Pons (tissue), 1 donor: Measurements from ENCODE around the gene GPD1L.
A peak's percentile ranks its signal among the peaks of the same experiment; 100 is the strongest.
"Not testable (repeated sequence)": the region's sequence is repeated elsewhere in the genome, so short reads cannot be mapped to it uniquely, and the experiment has no call there.

Source experiments
- DNase-seq: peaks from one replicate; pipeline ENCODE4 v3.0.0-alpha.2; 2016; ENCODE audit warnings: low spot score

The GPD1L gene

DNA sequence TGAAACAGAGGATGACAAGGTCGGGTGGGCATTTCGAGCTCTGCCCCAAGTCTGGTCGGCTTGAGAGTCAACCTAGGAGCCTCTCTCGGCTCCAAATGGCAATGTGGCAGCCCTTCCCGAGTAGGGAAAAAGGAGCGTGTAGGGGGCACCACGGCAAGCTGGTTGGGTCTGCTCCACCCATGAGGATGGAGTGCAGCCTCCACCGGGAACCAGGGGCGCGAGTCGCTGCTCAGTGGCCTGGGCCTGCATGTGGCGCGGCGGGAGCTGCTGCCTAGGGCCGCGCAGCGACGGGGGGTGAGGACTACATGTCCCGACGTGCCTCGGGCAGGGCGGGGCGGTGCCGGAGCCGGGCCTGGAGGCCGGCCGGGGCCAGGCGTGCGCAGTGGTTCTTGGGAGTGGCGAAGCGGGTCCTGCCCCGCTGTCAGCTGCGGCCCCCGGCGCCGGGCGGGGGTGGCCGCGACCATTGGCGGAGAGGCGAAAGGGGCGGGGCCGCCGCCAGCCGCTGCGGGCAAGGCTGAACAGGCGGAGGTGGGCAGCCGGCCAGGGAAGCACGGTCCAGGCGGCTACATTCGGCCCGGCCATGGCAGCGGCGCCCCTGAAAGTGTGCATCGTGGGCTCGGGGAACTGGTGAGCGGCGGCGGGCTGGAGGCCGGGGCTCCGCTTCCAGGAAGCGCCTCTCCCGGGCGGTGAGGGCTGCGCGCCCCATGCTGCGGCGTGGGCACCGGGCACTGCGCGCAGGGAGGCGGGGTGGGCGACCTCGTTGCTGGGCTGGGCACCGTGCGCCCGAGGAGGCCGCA is at the start of gene GPD1L:
Gene GPD1L (plus strand): TSS at position 489 of the 797 bp plus-strand sequence. CDS start 92 bp downstream, at position 581.
- DNase-seq: peak; percentile 97

GRCh38 chr3:32058465-32058864 is 48.0 kb upstream of the GPD1L start:
- DNase-seq: not testable (repeated sequence)

GRCh38 chr3:32062950-32063582 is 43.4 kb upstream of the GPD1L start:
- DNase-seq: no peak

- no peak for DNase-seq
Measured at GRCh38 chr3:32066686-32067085, 39.7 kb upstream of the GPD1L start.

DNA sequence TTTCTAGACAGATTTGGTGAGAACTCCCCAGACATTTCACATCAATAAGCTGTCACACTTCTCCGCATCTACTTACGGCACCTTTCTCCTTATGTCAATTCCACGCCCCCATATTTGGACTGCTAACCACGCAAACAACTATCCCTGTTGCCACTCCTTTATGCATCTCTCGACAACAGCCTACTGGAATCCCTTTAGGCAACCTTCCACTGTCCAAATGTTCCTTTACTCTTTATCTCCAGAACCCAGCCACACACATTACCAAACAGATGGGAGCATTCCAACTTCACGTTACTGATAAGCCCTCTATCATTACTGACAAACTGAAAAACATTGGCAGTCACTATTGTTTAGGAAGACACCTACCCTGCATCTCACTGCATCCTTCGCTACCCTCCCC is 32.2 kb upstream of the GPD1L start:
- not testable (repeated sequence) for DNase-seq

DNA sequence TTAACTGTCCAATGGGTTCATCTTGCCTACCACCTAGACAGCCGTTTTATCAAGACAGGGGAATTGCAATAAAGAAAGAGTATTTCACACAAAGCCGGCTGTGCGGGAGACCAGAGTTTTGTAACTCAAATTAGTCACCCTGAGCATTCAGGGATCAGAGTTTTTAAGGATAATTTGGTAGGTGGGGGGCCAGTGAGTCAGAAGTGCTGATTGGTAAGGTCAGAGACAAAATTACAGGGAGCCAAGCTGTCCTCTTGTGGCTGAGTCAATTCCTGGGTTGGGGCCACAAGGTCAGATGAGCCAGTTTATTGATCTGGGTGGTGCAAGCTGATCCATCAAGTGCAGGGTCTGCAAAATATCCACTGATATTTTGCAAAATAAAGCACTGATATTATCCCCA is 29.9 kb upstream of the GPD1L start:
- DNase-seq: no peak

- DNase-seq: no peak
Measured at GRCh38 chr3:32077260-32078084, 28.9 kb upstream of the GPD1L start.

DNA sequence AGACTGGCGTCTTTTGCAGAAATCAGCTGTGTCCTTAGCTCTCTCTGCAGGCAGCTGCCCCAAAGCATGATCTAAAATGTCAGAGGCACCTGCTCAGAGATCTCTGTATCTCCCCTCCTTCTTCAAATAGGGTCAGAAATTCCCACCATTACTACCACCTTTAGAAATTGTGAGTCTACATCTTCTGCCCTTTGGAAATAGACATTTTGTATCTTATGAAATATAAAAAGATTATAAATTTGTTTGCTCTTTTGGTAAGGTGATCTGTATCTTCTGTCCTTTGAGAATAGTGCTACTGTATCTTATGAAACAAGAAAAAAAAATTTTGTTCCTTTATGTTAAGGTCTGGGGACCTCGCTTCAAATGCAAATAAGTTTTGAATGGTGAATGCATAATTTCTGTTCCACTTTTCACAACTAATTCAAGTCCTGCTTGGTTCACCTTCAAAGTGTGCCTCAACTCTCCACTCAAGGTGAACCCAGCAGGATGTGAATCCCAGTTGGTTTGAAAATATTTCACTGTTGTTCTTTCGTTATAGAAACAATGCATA is 28.3 kb upstream of the GPD1L start:
- DNase-seq: no peak

DNA sequence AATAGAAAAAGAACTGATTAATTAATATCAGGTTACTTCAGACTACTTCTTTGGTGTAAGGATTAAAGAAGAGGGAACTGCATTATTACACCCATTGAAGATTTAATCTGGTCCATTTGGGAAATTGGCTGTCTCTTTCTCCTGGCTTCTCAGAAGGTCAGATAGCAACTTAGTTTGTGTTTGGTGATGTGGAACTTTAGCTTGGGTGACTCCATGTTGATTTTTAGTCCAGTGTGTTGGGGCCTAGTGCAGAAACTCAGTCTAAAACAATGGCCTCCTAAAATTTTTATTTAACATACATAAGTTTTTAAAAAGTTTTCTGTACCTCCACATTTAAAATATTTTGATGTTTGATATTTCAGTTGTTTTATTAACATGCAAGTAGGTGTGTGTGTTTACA is 27.6 kb upstream of the GPD1L start:
- no peak for DNase-seq

- DNase-seq: no peak
Measured at GRCh38 chr3:32082721-32083120, 23.7 kb upstream of the GPD1L start.

DNA sequence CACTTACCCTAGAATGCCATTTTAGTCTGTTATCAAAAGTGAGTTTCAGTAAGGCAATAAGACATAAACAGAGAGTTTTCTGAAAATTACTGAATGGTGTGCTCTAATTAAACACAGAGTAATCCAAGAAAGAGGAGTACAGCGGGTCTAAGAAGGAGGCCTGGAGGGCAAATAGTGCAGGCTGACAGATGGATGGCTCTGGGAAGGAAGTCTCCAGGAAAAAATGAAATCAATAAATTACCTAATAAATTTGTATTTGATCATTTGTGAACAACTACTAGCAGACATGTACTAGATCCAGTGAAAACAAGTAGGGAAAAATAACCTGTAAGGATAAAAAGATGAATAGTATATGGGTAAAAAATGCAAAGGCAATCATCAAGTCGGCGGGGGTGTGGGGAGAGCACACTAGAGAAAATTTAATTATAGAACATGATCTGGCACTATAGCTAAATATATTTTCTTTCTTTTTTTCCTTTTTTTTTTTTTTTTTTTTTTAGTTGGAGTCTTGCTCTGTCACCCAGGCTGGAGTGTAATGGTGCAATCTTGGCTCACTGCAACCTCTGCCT is 22.6 kb upstream of the GPD1L start:
- DNase-seq: no peak

DNA sequence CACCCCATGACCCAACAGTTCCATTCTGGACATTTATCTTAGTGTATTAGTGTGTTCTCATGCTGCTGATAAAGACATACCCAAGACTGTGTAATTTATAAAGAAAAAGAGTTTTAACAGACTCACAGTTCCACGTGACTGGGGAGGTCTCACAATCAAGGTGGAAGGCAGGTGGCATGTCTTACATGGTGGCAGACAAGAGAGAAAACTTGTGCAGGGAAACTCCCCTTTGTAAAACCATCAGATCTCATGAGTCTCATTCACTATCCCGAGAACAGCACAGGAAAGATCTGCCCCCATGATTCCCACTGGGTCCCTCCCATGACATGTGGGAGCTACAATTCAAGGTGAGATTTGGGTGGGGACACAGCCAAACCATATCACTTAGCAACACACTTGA is 21.6 kb upstream of the GPD1L start:
- DNase-seq: no peak

DNA sequence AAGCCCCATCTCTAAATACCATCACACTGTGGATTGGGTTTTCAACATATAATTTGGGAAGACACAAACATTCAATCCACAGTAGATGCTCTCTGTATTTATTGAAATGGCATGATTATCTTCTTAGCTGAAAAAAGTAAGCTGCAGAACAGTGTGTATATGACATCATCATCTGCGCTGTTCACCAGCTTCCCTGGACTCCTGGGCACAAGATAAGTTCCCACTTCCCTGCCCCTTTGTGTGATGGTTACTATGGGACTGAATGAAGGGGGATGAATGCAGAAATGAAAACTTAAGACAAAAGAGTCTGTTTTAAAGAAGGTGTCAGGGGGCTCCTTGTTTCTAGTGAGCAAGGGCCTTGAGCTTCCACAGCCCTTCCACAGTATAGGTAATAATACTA is 20.0 kb upstream of the GPD1L start:
- no peak for DNase-seq

- DNase-seq: no peak
Measured at GRCh38 chr3:32089476-32089875, 16.9 kb upstream of the GPD1L start.

GRCh38 chr3:32093204-32093603 is 13.2 kb upstream of the GPD1L start:
- no peak for DNase-seq

- no peak for DNase-seq
Measured at GRCh38 chr3:32095431-32095830, 11.0 kb upstream of the GPD1L start.

DNA sequence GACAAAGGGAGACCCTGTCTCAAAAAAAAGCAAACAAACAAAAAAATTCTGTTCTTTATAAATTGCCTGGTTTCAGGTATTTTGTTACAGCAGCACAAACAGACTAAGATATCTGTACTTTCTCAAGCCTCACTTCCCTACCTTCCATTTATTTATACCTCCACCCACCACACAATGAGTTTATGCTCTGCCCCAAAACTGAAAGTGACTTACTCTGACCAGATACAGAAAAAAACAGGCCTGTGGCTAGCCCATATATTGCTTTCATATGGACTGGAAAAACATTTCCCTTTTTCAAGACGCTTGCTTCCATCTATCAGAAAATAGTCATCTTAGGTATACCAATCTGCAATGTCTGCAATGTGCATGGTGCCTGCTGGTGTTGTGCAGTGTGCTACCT is 8.7 kb upstream of the GPD1L start:
- DNase-seq: no peak

DNA sequence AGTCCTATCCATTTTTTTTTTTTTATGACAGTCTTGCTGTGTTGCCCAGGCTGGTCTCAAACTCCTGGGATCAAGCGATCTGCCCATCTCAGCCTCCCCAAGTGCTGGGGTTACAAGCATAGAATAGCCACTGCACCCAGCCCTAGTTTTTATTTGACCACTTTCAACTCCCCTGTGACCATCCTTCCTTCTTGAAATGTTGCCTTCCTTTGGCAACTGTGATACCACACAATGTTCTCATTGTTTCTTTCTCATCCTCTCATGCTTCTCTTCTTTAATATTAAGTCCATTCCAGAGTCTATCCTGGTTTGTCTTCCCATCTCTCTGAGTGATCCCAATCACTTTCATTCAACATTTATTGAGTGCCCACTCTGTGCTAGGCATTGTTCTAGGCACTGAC is 7.9 kb upstream of the GPD1L start:
- no peak for DNase-seq

- DNase-seq: no peak
Measured at GRCh38 chr3:32100465-32100864, 6.0 kb upstream of the GPD1L start.

GRCh38 chr3:32102289-32102688 is 4.1 kb upstream of the GPD1L start:
- DNase-seq: no peak

DNA sequence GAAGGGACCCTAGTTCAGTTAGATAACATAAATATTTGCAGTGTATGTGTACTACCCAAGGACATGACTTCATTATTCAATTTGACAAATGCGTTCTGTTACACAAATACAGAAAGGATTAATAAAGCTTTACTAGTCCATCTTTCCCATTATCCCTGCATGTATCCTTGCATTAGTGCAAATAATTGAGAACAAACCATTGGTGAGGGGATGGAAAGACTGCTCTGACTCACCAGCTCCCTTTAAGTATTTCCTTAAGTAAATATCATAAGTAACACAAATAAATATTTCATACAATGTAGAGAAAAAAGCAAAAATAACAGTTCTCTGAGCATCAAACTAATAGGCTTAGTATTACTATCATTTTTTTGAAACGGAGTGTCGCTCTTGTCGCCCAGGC is 1.9 kb upstream of the GPD1L start:
- no peak for DNase-seq
